Measurements from ENCODE around the gene ARHGEF4. TPM values are rescaled to one million over a fixed set of nuclear protein-coding genes. Genes with fewer than 3 reads are reported as not detected.
"Not testable (repeated sequence)": the region's sequence is repeated elsewhere in the genome, so short reads cannot be mapped to it uniquely, and the experiment has no call there.

The ARHGEF4 gene
- total RNA-seq, 4 donors from 2014 or later, result 108 to 378 (median 134) TPM

GRCh38 chr2:130899306-130899705 lies 62.6 kb downstream of the ARHGEF4 start:
- TF ChIP-seq CTCF (IDR thresholded peaks at IDR 0.05) (no peak), POLR2AphosphoS5 (IDR thresholded peaks at IDR 0.05) (no peak), POLR2A (IDR thresholded peaks at IDR 0.05) (no peak), EP300 (IDR thresholded peaks at IDR 0.05) (no peak)
- Histone ChIP-seq H3K36me3 (no peaks in the 10 kb centered on the region), H3K4me3 (no peak overlapping the region), H3K27me3 (no peaks in the 10 kb centered on the region), H3K4me1 (peaks cover 5% of the 10 kb centered on the region), H3K9me3 (no peaks in the 10 kb centered on the region), H3K27ac (no peak overlapping the region)
- 83% methylated on average over 5 of the region's 5 CpGs for WGBS
- DNase-seq (ENCODE audit: low spot score in 2 of 2), result no peak

GRCh38 chr2:130901061-130901460 lies 64.3 kb downstream of the ARHGEF4 start:
- H3K4me3 ChIP-seq, result no peak overlapping the region
- peaks cover 5% of the 10 kb centered on the region for H3K4me1 ChIP-seq
- TF ChIP-seq CTCF (IDR thresholded peaks at IDR 0.05), result no peak
- no peak for TF ChIP-seq EP300 (IDR thresholded peaks at IDR 0.05)
- TF ChIP-seq POLR2AphosphoS5 (IDR thresholded peaks at IDR 0.05), result no peak
- no peak for TF ChIP-seq POLR2A (IDR thresholded peaks at IDR 0.05)
- H3K27ac ChIP-seq, result no peak overlapping the region
- no peak for DNase-seq (ENCODE audit: low spot score in 2 of 2)
- WGBS, result 88% methylated on average over 2 of the region's 3 CpGs
- no peaks in the 10 kb centered on the region for H3K27me3 ChIP-seq
- no peaks in the 10 kb centered on the region for H3K36me3 ChIP-seq
- no peaks in the 10 kb centered on the region for H3K9me3 ChIP-seq

- not testable (repeated sequence) for H3K27me3 ChIP-seq; H3K4me1 ChIP-seq; H3K9me3 ChIP-seq; H3K4me3 ChIP-seq; DNase-seq (ENCODE audit: low spot score in 2 of 2); H3K27ac ChIP-seq; H3K36me3 ChIP-seq
- WGBS, result 97% methylated on average over 9 of the region's 9 CpGs
Observed at GRCh38 chr2:130901626-130902025, 64.9 kb downstream of the ARHGEF4 start.

- 91% methylated on average over 5 of the region's 5 CpGs for WGBS
- no peak for DNase-seq (ENCODE audit: low spot score in 2 of 2)
- H3K9me3 ChIP-seq, result no peaks in the 10 kb centered on the region
- TF ChIP-seq POLR2A (IDR thresholded peaks at IDR 0.05) (no peak), CTCF (IDR thresholded peaks at IDR 0.05) (no peak), EP300 (IDR thresholded peaks at IDR 0.05) (no peak), POLR2AphosphoS5 (IDR thresholded peaks at IDR 0.05) (no peak)
- H3K27me3 ChIP-seq, result no peaks in the 10 kb centered on the region
- peaks cover 22% of the 10 kb centered on the region for H3K4me1 ChIP-seq
- H3K27ac ChIP-seq, result no peak overlapping the region
- H3K4me3 ChIP-seq, result no peak overlapping the region
- H3K36me3 ChIP-seq, result no peaks in the 10 kb centered on the region
Observed at GRCh38 chr2:130908832-130909231, 72.1 kb downstream of the ARHGEF4 start.

- H3K9me3 ChIP-seq, result no peaks in the 10 kb centered on the region
- 65% methylated on average over 6 of the region's 6 CpGs for WGBS
- peak overlapping the region; percentile 80 for H3K27ac ChIP-seq
- peaks cover 43% of the 10 kb centered on the region for H3K4me1 ChIP-seq
- DNase-seq (ENCODE audit: low spot score in 2 of 2), result no peak
- H3K36me3 ChIP-seq, result no peaks in the 10 kb centered on the region
- H3K4me3 ChIP-seq, result no peak overlapping the region
- no peak for TF ChIP-seq EP300 (IDR thresholded peaks at IDR 0.05)
- no peak for TF ChIP-seq POLR2A (IDR thresholded peaks at IDR 0.05)
- no peak for TF ChIP-seq CTCF (IDR thresholded peaks at IDR 0.05)
- TF ChIP-seq POLR2AphosphoS5 (IDR thresholded peaks at IDR 0.05), result no peak
- H3K27me3 ChIP-seq, result peaks cover 15% of the 10 kb centered on the region
Observed at GRCh38 chr2:130910931-130911330, 74.2 kb downstream of the ARHGEF4 start.

- 68% methylated on average over 4 of the region's 5 CpGs for WGBS
- peaks cover 44% of the 10 kb centered on the region for H3K4me1 ChIP-seq
Observed at GRCh38 chr2:130911482-130911881, 74.8 kb downstream of the ARHGEF4 start.

More at GRCh38 chr2:130911482-130911881, 74.8 kb downstream of the ARHGEF4 start:
- Histone ChIP-seq H3K27me3 (peaks cover 20% of the 10 kb centered on the region), H3K27ac (peak overlapping the region; percentile 80), H3K9me3 (no peaks in the 10 kb centered on the region), H3K4me3 (peak overlapping the region; percentile 1), H3K36me3 (no peaks in the 10 kb centered on the region)
- TF ChIP-seq POLR2A (IDR thresholded peaks at IDR 0.05), result no peak
- no peak for TF ChIP-seq CTCF (IDR thresholded peaks at IDR 0.05)
- TF ChIP-seq EP300 (IDR thresholded peaks at IDR 0.05), result no peak
- no peak for TF ChIP-seq POLR2AphosphoS5 (IDR thresholded peaks at IDR 0.05)
- DNase-seq (ENCODE audit: low spot score in 2 of 2), result no peak

All from suprapubic skin (tissue), 4 donors.